OCI-LY3 (cell line): ENCODE data around the gene SHE.

Experiments used
- H2AFZ ChIP-seq: fragments of 200-600, 300-600 bp; shearing (Covaris generic); 2 replicates; pipeline ENCODE4 v1.6.0; 2014; ENCODE audit warnings: antibody characterized with exemption, low read depth, low read length
- H3K27ac ChIP-seq: fragments of 200-600, 300-600 bp; sonication (generic); 2 replicates; pipeline ENCODE4 v1.5.1; 2014; ENCODE audit warnings: mild to moderate bottlenecking, low read length, moderate library complexity, mixed read lengths
- H3K27me3 ChIP-seq: fragments of 200-600, 300-600 bp; sonication (generic); 2 replicates; pipeline ENCODE4 v1.6.1; 2014; ENCODE audit warnings: low read depth, low read length, mixed read lengths
- H3K36me3 ChIP-seq: fragments of 200-600, 300-600 bp; sonication (generic); replicated peaks from 2 replicates; pipeline ENCODE3; 2014; ENCODE audit warnings: low read depth, low read length, mixed read lengths
- H3K4me1 ChIP-seq: fragments of 300-600, 200-600 bp; sonication (generic); 2 replicates; pipeline ENCODE4 v1.6.1; 2014; ENCODE audit warnings: low read length, mixed read lengths
- H3K4me2 ChIP-seq: fragments of 200-600, 300-600 bp; sonication (generic); 2 replicates; pipeline ENCODE4 v1.6.1; 2014; ENCODE audit warnings: low read length, mixed read lengths
- H3K4me3 ChIP-seq: fragments of 300-600, 200-600 bp; sonication (generic); 2 replicates; pipeline ENCODE4 v1.5.1; 2014; ENCODE audit warnings: antibody characterized with exemption, mild to moderate bottlenecking, low read length, moderate library complexity
- H3K79me2 ChIP-seq: fragments of 300-600, 200-600 bp; shearing (Covaris generic); 2 replicates; pipeline ENCODE4 v1.6.1; 2014; ENCODE audit warnings: mild to moderate bottlenecking, low read length, mixed read lengths
- H3K9ac ChIP-seq: fragments of 300-600, 200-600 bp; shearing (Covaris generic); 2 replicates; pipeline ENCODE4 v1.6.0; 2014; ENCODE audit warnings: mild to moderate bottlenecking, low read length, moderate library complexity
- H3K9me3 ChIP-seq: fragments of 200-600, 300-600 bp; shearing (Covaris generic); 2 replicates; pipeline ENCODE4 v1.6.1; 2014; ENCODE audit warnings: low read length, mixed read lengths; ENCODE audit not compliant: insufficient read depth
- H4K20me1 ChIP-seq: fragments of 200-600, 300-600 bp; sonication (generic); 2 replicates; pipeline ENCODE4 v1.6.1; 2016; ENCODE audit warnings: low read length, mixed read lengths; ENCODE audit not compliant: insufficient read depth
- EZH2phosphoT487 ChIP-seq: fragments of 200-600 bp; shearing (Covaris generic); IDR thresholded peaks from 2 replicates; pipeline ENCODE4 v1.6.1; 2018; ENCODE audit warnings: antibody characterized with exemption, mixed run types, low read depth
- TF ChIP-seq, protein P1 (sequence below): fragments of 200-600, 300-600 bp; sonication (generic); IDR thresholded peaks from 2 replicates; pipeline ENCODE4 v1.5.1; 2014; ENCODE audit warnings: antibody characterized with exemption, low read length, low read depth

The SHE gene

DNA sequence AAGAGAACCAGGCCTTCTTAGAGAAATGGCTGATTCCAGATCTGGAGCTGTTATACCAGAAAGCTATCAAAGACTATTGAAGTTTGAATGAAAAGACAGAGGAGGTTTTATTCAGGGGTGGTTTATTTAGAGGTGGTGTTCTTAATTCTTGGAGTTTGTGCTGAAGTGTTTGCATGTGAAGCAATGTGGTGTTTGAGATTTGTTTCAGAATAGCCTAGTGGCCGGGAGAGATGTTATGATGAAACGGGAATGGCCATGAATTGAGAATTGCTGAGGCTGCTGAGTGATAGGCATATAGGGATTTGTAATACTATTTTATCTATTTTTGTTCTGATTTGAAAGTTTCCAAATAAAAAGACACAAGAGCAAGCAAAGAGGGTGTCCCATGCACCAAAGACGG is 10.5 kb upstream of the SHE start:
- Histone ChIP-seq H2AFZ (no peak overlapping the region), H3K9ac (no peak overlapping the region), H3K79me2 (no peaks in the 10 kb centered on the region), H3K4me3 (no peak overlapping the region), H3K36me3 (no peaks in the 10 kb centered on the region), H3K4me1 (no peaks in the 10 kb centered on the region), H3K4me2 (no peak overlapping the region), H3K27me3 (peaks cover 31% of the 10 kb centered on the region), H3K27ac (no peak overlapping the region), H3K9me3 (no peaks in the 10 kb centered on the region), H4K20me1 (no peaks in the 10 kb centered on the region)
- TF ChIP-seq EZH2phosphoT487, result no peak
- TF ChIP-seq, protein P1, sequence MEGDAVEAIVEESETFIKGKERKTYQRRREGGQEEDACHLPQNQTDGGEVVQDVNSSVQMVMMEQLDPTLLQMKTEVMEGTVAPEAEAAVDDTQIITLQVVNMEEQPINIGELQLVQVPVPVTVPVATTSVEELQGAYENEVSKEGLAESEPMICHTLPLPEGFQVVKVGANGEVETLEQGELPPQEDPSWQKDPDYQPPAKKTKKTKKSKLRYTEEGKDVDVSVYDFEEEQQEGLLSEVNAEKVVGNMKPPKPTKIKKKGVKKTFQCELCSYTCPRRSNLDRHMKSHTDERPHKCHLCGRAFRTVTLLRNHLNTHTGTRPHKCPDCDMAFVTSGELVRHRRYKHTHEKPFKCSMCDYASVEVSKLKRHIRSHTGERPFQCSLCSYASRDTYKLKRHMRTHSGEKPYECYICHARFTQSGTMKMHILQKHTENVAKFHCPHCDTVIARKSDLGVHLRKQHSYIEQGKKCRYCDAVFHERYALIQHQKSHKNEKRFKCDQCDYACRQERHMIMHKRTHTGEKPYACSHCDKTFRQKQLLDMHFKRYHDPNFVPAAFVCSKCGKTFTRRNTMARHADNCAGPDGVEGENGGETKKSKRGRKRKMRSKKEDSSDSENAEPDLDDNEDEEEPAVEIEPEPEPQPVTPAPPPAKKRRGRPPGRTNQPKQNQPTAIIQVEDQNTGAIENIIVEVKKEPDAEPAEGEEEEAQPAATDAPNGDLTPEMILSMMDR, result no peak

DNA sequence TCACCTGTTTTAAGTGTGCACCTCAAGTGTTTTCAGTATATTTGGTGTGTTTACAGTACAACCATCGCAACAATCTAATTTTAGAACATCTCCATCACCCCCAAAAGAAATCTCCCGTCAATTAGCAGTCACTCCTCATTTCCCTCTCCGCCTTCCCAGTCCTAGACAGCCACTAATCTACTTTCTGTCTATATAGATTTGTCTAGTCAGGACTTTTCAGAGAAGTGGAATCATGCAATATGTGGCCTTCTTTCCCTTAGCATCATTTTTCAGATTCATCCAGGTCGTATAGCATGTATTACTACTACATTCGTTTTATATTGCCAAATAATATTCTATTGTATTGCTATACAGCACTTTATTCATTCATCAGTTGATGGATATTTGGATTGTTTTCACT is 1.7 kb upstream of the SHE start:
- Histone ChIP-seq H3K36me3 (no peaks in the 10 kb centered on the region), H3K4me2 (no peak overlapping the region), H3K4me3 (no peak overlapping the region), H3K27me3 (peaks cover 13% of the 10 kb centered on the region), H3K9me3 (no peaks in the 10 kb centered on the region), H2AFZ (no peak overlapping the region), H3K9ac (no peak overlapping the region), H3K27ac (no peak overlapping the region), H3K79me2 (no peaks in the 10 kb centered on the region), H3K4me1 (no peaks in the 10 kb centered on the region), H4K20me1 (no peaks in the 10 kb centered on the region)
- TF ChIP-seq, protein P1, result no peak

DNA sequence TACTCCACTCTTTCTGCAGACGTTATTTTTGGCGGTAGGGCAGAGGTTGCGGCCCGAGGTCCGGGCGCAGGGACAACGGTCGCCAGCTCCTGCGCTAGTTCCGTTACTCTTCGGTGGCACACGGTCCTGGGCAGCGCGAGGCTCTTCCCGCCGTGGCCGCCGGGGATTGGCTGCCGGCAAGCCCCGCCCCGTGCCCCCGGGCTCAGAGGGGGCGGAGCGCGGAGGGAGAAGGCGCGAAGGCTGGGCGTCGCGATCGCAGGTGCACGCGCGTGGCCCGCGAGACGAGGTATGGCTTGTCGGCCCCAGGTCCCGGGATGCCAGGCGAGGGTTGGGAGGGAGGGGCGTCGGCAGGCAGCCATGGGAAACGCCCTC is 518 bp upstream of the SHE start:
- Histone ChIP-seq H3K79me2 (no peaks in the 10 kb centered on the region), H3K4me3 (no peak overlapping the region), H3K27me3 (peaks cover 16% of the 10 kb centered on the region), H2AFZ (no peak overlapping the region), H3K9ac (no peak overlapping the region), H3K4me1 (no peaks in the 10 kb centered on the region), H3K4me2 (no peak overlapping the region), H4K20me1 (no peaks in the 10 kb centered on the region), H3K36me3 (no peaks in the 10 kb centered on the region), H3K27ac (no peak overlapping the region), H3K9me3 (no peaks in the 10 kb centered on the region)
- no peak for TF ChIP-seq EZH2phosphoT487
- TF ChIP-seq, protein P1, result no peak

DNA sequence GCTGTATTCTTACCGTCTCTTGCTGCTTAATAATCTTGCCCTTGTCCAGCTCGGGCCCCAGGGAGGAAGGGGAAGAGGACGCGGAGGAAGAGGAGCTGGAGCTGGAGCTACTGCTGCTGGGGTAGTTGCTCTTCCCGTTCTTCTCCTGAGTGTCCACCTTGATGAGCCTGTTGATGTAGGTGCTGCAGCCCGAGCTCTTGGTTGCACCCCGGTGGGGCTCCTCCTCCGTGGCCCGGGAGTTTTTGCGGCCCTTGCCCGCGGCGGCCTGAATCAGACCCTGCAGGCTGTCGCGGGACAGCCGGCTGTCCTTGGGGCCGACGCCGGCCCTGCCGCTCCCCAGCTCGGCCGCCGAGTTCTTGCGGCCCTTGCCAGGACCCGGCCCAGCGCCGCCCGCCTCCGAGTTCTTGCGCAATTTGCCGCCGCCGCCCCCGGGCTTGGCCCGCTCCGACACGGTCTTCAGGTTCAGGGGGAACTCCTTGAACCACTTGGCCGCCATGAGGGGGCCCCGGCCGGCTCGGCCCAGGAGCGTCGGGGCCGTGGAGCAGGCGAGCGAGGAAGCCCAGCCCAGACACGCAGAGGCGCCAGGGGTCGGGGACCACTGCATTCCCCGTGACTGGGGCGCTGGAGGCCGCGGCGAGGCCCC is 668 bp downstream of the SHE start:
- Histone ChIP-seq H3K36me3 (no peaks in the 10 kb centered on the region), H4K20me1 (no peaks in the 10 kb centered on the region), H3K9me3 (no peaks in the 10 kb centered on the region), H3K79me2 (no peaks in the 10 kb centered on the region), H3K4me3 (no peak overlapping the region), H3K4me1 (peaks cover 7% of the 10 kb centered on the region), H3K4me2 (no peak overlapping the region), H3K9ac (no peak overlapping the region), H3K27me3 (peaks cover 16% of the 10 kb centered on the region), H3K27ac (no peak overlapping the region), H2AFZ (no peak overlapping the region)
- TF ChIP-seq EZH2phosphoT487, result no peak
- TF ChIP-seq, protein P1, result no peak
